GM21529 (cell line): Measurements from ENCODE around the gene SMYD5.
"Not testable (repeated sequence)": the region's sequence is repeated elsewhere in the genome, so short reads cannot be mapped to it uniquely, and the experiment has no call there.

Experiments used
- ATAC-seq: cut with Tn5 transposase; IDR thresholded peaks from one replicate; pipeline ENCODE4 v1.9.1; 2021; ENCODE audit not compliant: unreplicated experiment

Gene SMYD5

DNA sequence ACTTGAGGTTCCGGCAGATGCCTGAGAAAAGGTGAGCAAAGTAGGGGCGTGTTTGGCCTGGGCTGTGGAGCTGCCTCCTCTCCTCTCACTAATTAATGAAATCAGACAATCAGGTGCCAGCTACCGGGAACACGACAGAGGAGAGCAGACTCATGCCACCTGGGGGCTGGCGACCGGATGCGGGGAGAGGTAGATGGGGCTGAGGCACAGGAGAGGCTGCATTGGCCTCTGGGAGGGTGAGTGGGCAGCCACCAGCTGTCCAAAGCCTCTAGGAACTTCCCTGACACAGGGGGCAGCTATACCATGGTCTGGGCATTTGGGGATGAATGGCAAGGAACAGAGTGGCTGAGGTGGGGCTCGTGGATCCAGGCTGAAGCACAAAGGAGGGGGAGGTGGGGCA is 45.2 kb downstream of the SMYD5 start:
- no peak for ATAC-seq

DNA sequence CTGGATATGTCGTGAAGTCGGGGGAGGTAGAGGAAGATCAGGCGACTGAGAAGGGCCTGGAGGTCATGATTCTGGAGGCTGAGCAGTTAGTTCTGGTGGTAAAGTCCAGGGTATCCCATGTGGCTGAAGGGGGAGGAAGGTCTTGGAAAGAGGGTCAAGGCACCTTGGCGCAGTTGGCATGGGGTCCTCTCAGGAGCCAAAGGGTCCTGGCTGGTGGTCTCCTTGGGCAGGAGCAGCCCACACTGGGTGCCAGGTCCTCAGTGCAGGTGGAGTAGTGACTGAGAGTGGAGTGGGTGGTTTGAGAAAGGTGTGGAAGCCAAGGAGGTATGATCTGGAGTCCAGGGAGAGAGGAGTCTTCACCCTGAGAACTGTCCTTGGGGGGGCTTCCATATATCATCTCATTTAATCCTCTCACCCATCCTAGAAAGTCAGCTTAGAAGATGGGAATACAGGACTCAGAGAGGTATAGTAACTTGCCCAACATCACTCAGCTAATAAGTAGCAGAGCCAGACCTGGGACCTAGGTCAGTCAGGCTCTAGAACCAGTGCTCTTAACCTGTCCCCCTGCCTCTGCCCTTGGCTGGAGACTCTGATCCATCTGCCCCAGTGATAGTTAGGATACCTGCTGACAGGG is 45.8 kb downstream of the SMYD5 start:
- no peak for ATAC-seq

DNA sequence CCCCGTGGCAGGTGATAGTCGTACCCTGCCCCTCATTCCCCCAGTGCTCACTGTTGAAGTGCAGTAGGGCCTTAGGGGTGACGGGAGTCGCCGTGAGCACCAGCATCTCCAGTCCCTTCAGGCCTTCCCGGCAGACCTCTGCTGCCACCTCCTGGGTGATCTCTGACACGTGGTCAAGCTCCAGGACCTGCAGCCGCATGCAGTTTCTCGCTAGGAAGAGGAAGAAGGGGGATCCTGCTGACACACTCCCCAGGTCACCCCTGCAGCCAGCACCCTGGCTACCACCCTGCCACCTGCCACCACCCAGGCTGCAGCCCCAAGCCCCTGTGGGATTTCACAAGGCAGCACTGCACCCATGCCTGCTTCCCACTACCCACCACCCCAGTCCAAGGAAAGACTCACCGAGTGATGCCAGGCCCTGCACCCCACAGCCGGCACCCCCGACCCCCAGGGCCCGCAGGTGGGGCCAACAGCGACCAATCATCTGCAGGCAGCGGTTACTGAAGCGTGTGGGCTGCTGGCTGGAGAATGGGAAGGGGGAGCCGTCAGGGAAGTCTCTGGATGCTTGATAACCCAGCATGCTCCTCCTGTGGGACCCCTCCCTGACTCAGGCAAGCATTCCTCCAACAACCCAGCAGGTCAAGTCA is 46.4 kb downstream of the SMYD5 start:
- no peak for ATAC-seq

DNA sequence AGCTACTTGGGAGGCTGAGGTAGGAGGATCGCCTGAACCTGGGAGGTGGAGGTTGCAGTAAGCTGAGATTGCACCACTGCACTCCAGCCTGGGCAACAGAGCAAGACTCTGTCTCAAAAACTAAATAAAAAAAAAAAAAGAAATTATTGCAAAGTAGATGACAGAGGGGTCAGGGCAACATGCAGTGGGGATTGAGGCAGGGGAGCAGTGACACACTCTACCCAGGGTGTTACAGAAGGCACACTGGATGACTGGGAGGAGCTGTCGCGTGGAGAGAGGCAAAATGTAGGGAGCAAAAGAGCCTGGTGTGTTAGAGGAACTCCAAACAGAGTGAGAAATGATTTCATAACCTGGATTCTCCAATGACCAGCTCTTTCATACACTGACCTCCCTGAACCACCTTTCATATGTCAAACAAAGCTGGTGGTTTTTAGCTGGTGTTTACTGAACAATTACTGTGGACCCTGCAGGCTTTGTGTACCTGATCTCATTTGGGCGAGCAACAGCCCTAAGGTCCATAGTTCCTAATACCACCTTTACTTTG is 48.1 kb downstream of the SMYD5 start:
- ATAC-seq, result no peak

DNA sequence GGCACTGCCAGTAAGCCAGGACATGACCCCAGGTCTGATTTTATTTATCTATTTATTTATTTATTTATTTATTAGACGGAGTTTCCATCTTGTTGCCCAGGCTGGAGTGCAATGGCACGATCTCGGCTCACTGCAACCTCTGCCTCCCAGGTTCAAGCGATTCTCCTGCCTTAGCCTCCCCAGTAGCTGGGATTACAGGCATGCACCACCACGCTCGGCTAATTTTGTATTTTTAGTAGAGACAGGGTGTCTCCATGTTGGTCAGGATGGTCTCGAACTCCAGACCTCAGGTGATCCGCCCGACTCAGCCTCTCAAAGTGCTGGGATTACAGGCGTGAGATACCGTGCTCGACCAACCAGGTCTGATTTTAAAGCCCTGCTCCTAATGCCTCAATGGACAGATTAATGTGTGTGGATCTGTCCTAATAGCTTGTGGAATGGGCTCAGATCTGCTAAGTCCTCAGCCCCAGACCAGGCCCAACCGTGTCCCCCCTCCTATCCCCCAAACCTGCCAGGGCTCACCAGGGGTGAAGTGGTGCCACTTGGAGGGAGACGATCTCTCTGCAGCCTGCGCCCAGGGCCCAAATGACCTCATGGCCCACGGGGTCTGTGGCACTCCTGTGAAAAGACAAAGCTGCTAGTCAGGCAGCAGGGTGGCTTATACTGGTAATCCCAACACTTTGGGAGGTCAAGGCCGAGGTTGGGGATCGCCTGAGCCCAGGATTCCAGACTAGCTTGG is 48.8 kb downstream of the SMYD5 start:
- not testable (repeated sequence) for ATAC-seq

DNA sequence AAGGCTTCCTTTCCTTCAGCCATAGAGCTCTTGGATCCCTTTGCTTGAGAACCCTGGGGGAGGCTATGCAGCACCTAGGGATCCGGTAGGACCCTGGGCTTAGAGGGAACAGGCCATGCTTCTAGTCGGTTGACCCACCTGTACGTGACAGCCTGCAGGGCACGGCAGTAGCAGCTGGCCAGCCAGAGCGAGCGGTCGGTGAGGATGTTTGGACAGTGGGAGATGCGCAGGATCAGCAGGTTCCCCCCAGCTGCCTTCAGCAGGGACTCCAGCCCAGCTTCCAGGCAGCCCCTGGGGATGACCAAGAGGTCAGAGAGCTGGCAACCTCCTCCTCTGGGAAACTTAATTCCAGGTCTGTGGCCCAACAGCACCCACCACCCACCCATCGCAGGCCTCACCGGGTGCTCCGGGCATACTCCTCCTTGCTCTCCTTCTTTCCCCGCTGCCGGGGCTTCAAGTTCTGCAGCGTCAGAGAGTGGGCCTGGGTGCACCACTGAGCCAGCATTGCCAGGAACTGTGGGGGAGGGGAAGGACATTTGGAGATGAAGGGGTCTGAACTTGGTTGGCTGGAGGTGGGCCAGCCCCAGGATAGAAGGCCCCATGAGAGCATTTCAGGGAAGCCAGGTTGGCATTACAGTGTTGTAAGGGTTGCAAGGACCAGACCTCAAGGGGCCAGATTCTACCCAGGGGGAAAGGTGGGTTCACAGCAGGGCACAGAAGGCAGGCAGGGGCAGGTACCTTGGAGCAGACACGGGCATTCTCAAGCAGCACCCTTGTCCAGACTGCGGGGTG is 49.7 kb downstream of the SMYD5 start:
- no peak for ATAC-seq

DNA sequence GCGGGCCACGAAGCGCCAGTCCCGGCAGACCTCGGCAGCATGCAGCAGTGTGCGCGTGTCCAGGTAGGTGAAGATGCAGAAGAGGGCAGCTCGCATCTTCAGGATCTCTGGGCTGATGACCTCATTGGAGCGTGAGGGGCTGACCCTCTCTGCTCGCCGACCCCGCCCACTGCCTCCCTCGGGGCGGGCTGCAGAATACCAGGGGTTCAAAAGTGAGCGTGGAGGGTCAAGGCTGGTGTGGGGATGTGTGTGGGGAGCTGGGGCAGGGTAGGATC is 50.2 kb downstream of the SMYD5 start:
- no peak for ATAC-seq

DNA sequence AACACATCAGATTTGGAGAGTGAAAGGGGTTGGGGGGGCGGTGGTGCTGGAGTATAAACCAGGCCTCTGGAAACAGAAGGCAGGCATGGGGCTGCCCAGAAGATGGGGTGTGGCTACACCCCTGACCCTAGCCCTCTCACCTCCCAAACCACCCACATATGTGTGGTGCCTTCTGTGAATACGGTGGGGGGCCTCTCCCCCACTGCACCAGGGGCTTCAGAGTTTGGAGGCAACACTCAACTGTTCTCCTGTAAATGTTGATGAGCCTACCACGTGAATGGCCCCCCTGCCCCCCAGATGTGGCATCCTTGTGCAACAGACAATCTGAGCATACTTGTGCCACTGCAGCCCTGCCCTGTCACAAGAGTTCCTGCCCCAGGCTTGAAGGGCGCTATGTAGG is 50.7 kb downstream of the SMYD5 start:
- ATAC-seq, result no peak

DNA sequence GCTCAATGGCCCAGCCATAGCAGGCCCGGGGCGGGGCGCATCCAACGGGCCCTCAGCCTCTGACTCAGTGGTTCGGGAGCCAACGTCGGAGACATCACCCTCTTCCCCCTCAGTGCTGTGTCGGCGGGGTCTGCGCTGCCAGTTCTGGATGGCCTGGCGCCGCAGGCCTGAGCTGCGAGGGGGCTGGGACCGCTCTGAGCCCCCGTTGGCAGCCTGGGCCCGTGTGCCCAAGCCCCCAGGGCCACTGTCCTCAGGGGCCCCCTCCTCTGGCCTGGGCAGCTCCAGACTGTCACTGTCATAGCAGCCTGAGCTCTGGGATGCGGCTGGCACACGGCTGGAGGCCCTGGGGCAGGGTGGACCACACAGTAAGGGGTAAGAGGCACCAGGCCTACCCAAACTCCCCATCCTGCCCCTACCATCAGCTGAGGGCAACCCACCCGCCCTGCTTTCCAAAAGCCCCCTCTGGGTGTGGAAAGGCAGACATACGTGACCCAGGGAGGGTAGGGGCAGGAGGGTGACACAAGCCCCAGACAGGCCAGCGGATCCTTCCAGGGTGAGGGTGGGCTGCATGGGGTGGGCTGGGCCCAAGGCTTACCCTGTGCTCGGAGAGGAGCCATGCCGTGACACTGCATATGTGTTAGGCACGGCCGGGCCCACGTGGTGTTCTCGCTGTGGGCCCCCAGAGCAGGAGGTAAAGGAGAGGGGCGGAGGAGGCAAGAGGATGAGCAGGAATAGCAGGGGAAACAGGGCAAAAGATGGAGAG is 51.4 kb downstream of the SMYD5 start:
- ATAC-seq, result no peak

DNA sequence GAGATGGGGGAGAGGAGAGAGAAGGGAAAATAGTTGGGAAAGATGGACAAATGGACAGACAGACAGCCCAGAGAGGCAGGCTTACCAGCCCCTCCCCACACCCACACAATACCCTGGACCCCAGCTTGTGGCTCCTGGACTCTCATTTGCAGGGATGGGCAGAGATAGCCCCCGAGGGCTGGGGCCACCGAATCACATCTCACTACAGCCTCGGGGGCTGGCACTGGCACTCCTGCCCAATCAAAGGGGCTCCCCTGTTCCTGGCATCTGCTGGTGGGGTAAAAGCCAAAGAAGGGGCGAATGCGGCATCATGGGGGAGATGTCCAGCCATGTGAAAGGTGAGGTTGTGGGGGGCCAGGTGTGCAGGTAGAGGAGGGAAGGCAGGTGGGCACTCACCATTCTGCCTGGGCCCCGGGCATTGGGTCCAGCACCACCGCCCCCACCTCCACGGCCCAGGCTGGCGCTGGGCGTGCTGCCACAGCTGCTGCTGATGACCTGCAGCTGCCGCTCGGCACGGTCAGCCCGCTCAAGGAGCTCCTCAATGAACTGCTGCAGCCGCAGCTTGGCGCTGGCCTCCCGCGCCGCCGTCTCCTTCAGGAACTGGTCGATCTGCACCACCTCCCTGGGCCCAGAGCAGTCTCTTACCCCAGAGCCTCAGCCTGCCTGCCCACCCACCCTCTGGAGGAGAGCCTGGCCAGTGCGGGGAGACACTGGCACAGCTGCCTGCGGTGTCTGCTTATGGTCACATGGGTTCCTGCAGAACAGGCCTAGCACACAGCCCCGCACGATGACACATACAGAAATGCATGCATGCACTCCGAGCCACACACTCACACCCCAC is 52.2 kb downstream of the SMYD5 start:
- ATAC-seq, result no peak

DNA sequence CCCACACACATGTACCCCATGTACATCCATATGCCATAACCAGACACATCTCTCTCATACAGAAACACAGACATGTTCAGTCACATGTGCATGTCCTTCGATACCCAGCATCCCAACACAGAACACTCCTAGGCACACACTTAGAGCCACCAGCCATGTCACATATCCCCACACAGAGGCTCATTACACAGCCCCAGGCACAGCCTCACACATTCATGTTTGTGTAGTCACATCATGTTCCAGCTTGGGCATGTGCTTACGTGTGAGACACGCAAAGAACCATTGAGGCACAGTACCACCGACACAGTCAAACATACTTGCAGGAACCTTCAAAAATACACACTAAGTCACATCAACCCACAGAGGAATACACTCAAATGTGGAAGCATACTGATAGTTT is 53.0 kb downstream of the SMYD5 start:
- ATAC-seq, result no peak

DNA sequence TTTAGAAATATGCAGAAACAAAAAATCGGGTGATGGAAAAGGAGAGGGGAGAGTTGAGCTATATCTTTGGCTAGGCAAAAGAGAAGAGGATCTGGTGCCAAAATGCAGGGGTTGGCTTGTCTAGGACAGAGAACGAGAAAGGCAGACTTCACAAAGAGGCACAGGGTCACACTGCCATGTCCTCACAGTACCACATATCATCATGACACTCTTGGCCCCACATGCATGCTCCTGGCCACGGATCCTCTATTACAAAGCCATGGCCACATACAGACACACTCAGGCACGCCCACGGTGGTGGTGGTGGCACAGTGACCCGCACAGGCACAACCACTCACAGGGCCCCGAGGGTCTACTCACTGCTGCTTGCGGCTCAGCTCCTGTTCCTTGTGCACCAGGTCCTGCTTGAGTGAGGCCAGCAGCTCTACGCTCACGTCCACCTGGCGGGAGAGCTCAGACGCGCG is 54.4 kb downstream of the SMYD5 start:
- ATAC-seq, result no peak

DNA sequence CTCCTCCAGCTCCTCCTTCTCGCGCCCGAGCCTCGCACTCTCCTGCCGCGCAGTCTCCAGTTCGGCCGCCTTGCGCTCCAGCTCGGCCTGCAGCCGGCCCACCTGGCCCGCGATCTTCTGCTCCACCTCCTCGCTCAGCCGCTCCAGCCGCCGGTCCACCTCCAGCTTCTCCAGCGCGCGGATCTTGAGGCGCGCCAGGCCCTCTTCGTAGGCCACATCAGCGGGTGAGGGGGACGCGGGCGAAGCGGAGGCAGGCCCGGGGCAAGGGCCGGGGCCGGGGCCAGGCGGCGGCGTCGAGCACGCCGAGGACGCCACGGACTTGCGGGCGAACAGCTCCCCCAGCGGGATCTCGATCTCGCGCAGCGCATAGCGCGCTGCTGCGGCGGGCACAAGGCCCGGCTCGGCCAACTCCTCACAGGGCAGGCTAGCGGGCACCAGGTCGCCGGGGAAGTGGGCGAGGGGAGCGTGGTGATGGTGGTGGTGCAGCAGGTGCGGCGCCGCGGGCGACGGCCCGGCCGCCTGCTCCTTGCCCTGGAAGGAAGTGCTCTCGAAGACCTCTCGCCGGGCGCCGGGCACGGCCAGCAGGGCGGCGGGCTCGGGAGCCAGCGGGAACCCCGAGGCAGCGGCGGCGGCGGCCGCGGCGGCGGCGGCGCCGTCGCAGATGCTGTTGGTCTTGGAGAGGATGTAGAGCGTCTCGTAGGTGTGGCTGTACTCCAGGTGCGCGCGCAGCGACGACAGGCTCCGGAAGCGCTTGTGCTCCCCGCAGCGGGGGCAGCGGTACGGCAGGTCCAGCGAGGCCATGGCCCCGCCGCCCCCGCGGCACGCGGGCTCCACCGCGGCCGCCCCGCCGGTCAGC is 55.0 kb downstream of the SMYD5 start:
- peak; percentile 83 for ATAC-seq

DNA sequence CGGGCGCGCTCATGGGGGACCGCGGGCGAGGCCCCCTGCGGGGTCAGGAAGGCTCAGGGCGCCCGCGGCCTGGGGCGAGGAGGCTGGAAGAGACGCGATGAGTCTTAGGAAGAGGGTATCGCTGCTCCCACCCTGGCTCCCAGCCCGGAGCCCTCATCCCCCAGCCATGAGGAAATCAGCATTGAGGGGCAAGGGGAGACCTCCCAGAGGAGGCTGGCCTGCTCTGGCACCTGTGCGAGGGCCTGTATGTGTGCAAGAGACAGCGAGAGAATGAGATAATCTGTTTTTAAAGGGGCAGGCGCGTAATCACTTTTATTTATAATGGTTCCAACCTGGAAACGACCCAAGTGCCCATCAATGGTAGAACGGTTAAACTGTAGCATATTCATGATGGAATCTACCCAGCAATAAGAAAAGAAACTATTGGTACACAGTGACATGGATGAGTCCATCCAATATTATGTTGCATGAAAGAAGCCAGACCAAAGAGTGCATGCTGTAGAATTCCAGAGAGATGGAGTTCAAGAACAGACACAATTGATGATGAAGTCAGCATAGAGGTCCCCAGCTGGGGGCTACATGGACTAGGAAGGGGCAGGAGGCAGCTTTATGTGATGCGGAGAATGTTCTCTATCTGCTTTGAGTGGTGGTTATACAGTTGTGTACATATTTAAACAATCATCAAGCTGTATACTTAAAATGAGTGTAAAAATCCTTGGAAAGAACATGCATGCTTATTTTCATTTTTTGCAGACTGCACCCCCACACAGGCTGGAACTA is 55.8 kb downstream of the SMYD5 start:
- peak; percentile 25 for ATAC-seq

DNA sequence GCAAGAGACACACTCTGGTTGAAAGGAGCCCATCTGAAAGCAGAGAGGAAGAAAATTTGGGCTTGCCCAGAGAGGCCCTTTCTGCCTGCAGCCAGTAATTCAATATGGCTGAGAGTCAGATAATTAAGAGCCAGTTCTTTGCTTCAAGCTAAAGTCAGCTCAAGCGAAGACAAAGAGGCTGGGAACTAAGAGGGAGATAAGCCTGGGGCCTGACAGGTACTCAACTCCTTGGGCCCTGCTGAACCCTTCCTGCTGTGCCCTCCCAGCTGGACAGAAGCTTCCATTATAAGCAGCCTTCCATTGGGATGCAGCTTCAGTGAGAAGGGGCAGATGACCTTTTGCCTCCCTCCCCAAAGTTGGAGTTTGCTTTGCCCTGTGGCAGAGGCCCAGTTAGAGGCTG is 58.2 kb downstream of the SMYD5 start:
- ATAC-seq, result no peak
